B cell (primary cell): Measurements from ENCODE around the gene CATSPER1. TPM values are rescaled to one million over a fixed set of nuclear protein-coding genes. Genes with fewer than 3 reads are reported as not detected.
"Not testable (repeated sequence)": the region's sequence is repeated elsewhere in the genome, so short reads cannot be mapped to it uniquely, and the experiment has no call there.

Source experiments
- ATAC-seq: fragments of 200-7000 bp; cut with Tn5 transposase; one replicate; pipeline ENCODE4 v1.10.0; 2021; ENCODE audit warnings: low read depth, mild to moderate bottlenecking, moderate number of reproducible peaks, moderate library complexity
- CTCF ChIA-PET: fragments of 350-600 bp; sonication (Branson Sonifier 250); formaldehyde crosslinking; loops from one replicate; lab custom pipeline; 2021; ENCODE audit warnings: antibody characterized with exemption, inconsistent platforms; lab: Charles Lee
- POLR2A ChIA-PET: fragments of 350-600 bp; sonication (Branson Sonifier 250); formaldehyde crosslinking; loops from one replicate; lab custom pipeline; 2021; ENCODE audit warnings: antibody characterized with exemption; lab: Charles Lee
- DNase-seq: peaks from one replicate; pipeline ENCODE4 v3.0.0; 2013
- H2AFZ ChIP-seq: 2 replicates; pipeline ENCODE4 v1.6.1; 2012; ENCODE audit warnings: mild to moderate bottlenecking, low read depth, low read length; ENCODE audit not compliant: insufficient read depth, poor library complexity, severe bottlenecking
- H3K27ac ChIP-seq, 2 donors: 1 replicate in 1 of 2; 2 replicates in 1 of 2; pipeline ENCODE4 v1.5.1; 2012 to 2013; ENCODE audit warnings: low read length in 2 of 2, mild to moderate bottlenecking in 2 of 2, moderate library complexity in 1 of 2
- H3K27me3 ChIP-seq, 4 experiments: fragments of 200-600 bp in 1 of 4; sonication (generic) in 1 of 4; replicated peaks in 1 of 4; 1 replicate in 2 of 4; 2 replicates in 2 of 4; pipeline versions ENCODE4 v1.6.1 to v1.7.0; 2013 to 2016; ENCODE audit warnings: low read length in 3 of 4, mild to moderate bottlenecking in 2 of 4, mixed read lengths in 1 of 4, moderate library complexity in 1 of 4; ENCODE audit not compliant: insufficient read depth in 4 of 4, control insufficient read depth in 3 of 4; ENCODE audit errors: control extremely low read depth in 1 of 4
- H3K36me3 ChIP-seq, 2 experiments: replicated peaks in 1 of 2; 1 replicate in 1 of 2; 2 replicates in 1 of 2; pipeline versions ENCODE4 v1.6.1 to v1.7.1; 2013; ENCODE audit warnings: low read length in 1 of 2; ENCODE audit not compliant: insufficient read depth in 2 of 2, control insufficient read depth in 1 of 2; ENCODE audit errors: control extremely low read depth in 1 of 2, extremely low read depth in 1 of 2
- H3K4me1 ChIP-seq, 2 donors: fragments of 200-600 bp in 1 of 2; sonication (generic) in 1 of 2; 1 replicate in 1 of 2; 2 replicates in 1 of 2; pipeline versions ENCODE4 v1.5.1 to v1.6.1; 2013 to 2017; ENCODE audit warnings: low read length in 2 of 2; ENCODE audit not compliant: control insufficient read depth in 2 of 2, insufficient read depth in 2 of 2
- H3K4me2 ChIP-seq: replicated peaks from 2 replicates; pipeline ENCODE3; 2012; ENCODE audit warnings: mild to moderate bottlenecking, low read depth, low read length; ENCODE audit not compliant: poor library complexity, severe bottlenecking
- H3K4me3 ChIP-seq, 5 experiments: fragments of 200-600 bp in 1 of 5; sonication (generic) in 1 of 5; 1 replicate in 3 of 5; 2 replicates in 2 of 5; pipeline versions ENCODE4 v1.5.1 to v1.7.0; 2011 to 2016; ENCODE audit warnings: low read length in 4 of 5, mild to moderate bottlenecking in 4 of 5, low read depth in 2 of 5, control low read depth in 1 of 5, moderate library complexity in 1 of 5; ENCODE audit not compliant: insufficient read depth in 1 of 5; ENCODE audit errors: control extremely low read depth in 1 of 5, extremely low read depth in 1 of 5
- H3K79me2 ChIP-seq: fragments of 200-600 bp; sonication (generic); one replicate; pipeline ENCODE4 v1.6.0; 2016; ENCODE audit warnings: low read length; ENCODE audit not compliant: control insufficient read depth, insufficient read depth
- H3K9ac ChIP-seq: fragments of 200-600 bp; sonication (generic); 2 replicates; pipeline ENCODE4 v1.6.1; 2017; ENCODE audit warnings: mild to moderate bottlenecking, low read length, moderate library complexity
- H3K9me3 ChIP-seq, 3 donors: one replicate each; pipeline versions ENCODE4 v1.6.1 to v1.7.1; 2013; ENCODE audit warnings: low read length in 2 of 3; ENCODE audit not compliant: control insufficient read depth in 2 of 3, insufficient read depth in 1 of 3; ENCODE audit errors: control extremely low read depth in 1 of 3
- H4K20me1 ChIP-seq: 2 replicates; pipeline ENCODE4 v1.6.0; 2012; ENCODE audit warnings: mild to moderate bottlenecking, low read length; ENCODE audit not compliant: insufficient read depth, control insufficient read depth, poor library complexity, severe bottlenecking
- H3K27ac Mint-ChIP-seq: one replicate; pipeline ENCODE4 v1.8.0; 2021; ENCODE audit warnings: mixed read lengths
- H3K27me3 Mint-ChIP-seq: one replicate; pipeline ENCODE4 v1.8.0; 2021; ENCODE audit warnings: mixed read lengths
- H3K4me1 Mint-ChIP-seq: one replicate; pipeline ENCODE4 v1.8.0; 2021; ENCODE audit warnings: mixed read lengths
- H3K4me3 Mint-ChIP-seq: one replicate; pipeline ENCODE4 v1.8.0; 2021; ENCODE audit warnings: mixed read lengths
- H3K9me3 Mint-ChIP-seq: one replicate; pipeline ENCODE4 v1.8.0; 2022; ENCODE audit warnings: mixed read lengths; ENCODE audit not compliant: insufficient read depth
- CTCF ChIP-seq: fragments of 200-600 bp; IDR thresholded peaks from one replicate; pipeline ENCODE4 v1.8.0; 2022; ENCODE audit warnings: antibody characterized with exemption, mild to moderate bottlenecking
- EZH2 ChIP-seq: IDR thresholded peaks from 2 replicates; pipeline ENCODE4 v1.6.1; 2012; ENCODE audit warnings: borderline replicate concordance, low read depth, mild to moderate bottlenecking, moderate library complexity, low read length; ENCODE audit not compliant: insufficient read depth, poor library complexity, severe bottlenecking
- WGBS: methylation state at CpG from one replicate; pipeline ENCODE4 v1.1.5; 2013; ENCODE audit warnings: missing lambda C conversion rate; ENCODE audit not compliant: insufficient coverage; 5-methylcytosine and 5-hydroxymethylcytosine counted together
- intact Hi-C: fragments of 100-400 bp; cut with micrococcal nuclease; formaldehyde crosslinking; loops from one replicate; pipeline ENCODE4 v1.10.0; 2022
- polyA plus RNA-seq: library from polyadenylated mRNA; depleted of rRNA; stranded (reverse); fragments of >200 nt; gene quantifications from 2 replicates; pipeline ENCODE4 v1.2.3, GENCODE V29; 2012
- total RNA-seq, 2 donors: library from RNA; stranded (reverse); fragments of 120-200 nt in 1 of 2; gene quantifications; 1 replicate in 1 of 2; 2 replicates in 1 of 2; pipeline versions ENCODE4 v1.2.3 to v1.2.4, GENCODE V29; 2013 to 2022

Gene CATSPER1
- total and polyA plus RNA-seq, 2 donors (not counting 1 experiment from before 2014, with no cell fraction given): not detected

GRCh38 chr11:66032957-66033735, 6.9 kb upstream of the CATSPER1 start:
- Histone ChIP-seq H3K4me3 (no peak overlapping the region), H3K27me3 (peaks cover 0 to 4% (median 1%) of the 10 kb centered on the region in 4 experiments), H3K27ac (no peak overlapping the region), H3K9me3 (peaks cover 0 to 10% (median 0%) of the 10 kb centered on the region in 3 donors), H3K4me2 (no peak overlapping the region), H3K36me3 (no peaks in the 10 kb centered on the region), H3K4me1 (no peaks in the 10 kb centered on the region), H3K9ac (no peak overlapping the region), H3K79me2 (no peaks in the 10 kb centered on the region), H2AFZ (no peak overlapping the region), H4K20me1 (no peaks in the 10 kb centered on the region)
- intact Hi-C loops: no loop called here
- Mint-ChIP-seq H3K4me3 (no peak overlapping the region), H3K27me3 (peaks cover 10% of the 10 kb centered on the region), H3K27ac (no peak overlapping the region), H3K9me3 (no peaks in the 10 kb centered on the region), H3K4me1 (no peaks in the 10 kb centered on the region)
- DNase-seq: no peak
- ChIA-PET CTCF (interaction anchor here (0.7 kb wide), 1 partner anchor 503 kb away, joined by 4 read pairs; no protein-coding TSS in a partner anchor), POLR2A (interaction anchor here (0.7 kb wide), 1 partner anchor 83 kb away, joined by 5 read pairs; no protein-coding TSS in a partner anchor)
- no peak for ATAC-seq
- 91% methylated on average over 3 of the region's 8 CpGs for WGBS
- TF ChIP-seq EZH2: no peak
- no peak for TF ChIP-seq CTCF

- H3K4me3 Mint-ChIP-seq, H3K4me2 ChIP-seq, H3K4me3 ChIP-seq, ATAC-seq, POLR2A ChIA-PET, H3K4me1 Mint-ChIP-seq, H3K27me3 Mint-ChIP-seq, H3K79me2 ChIP-seq, H3K27ac ChIP-seq, intact Hi-C loops, H3K36me3 ChIP-seq, H4K20me1 ChIP-seq, H2AFZ ChIP-seq, H3K4me1 ChIP-seq, H3K27me3 ChIP-seq, H3K9me3 Mint-ChIP-seq, DNase-seq, H3K27ac Mint-ChIP-seq, H3K9me3 ChIP-seq, H3K9ac ChIP-seq: not testable (repeated sequence)
- CTCF ChIA-PET: interaction anchor here (1.2 to 2.0 kb wide), 13 partner anchors 11 to 329 kb away, joined by 3 to 11 read pairs (median 5); partner anchors contain the start of genes AP5B1, BANF1, CST6 and EIF1AD
- 68% methylated on average over 4 of the region's 5 CpGs for WGBS
Measured at GRCh38 chr11:66023186-66023440, 3.2 kb downstream of the CATSPER1 start.
